ENCODE measurements around the gene KATNB1.
A peak's percentile ranks its signal among the peaks of the same experiment; 100 is the strongest.

The KATNB1 gene

GRCh38 chr16:57761957-57762356, 26.4 kb downstream of the KATNB1 start:
- Histone ChIP-seq H3K27ac (no peak overlapping the region), H3K4me3 (ENCODE audit: low read depth, low read length) (no peak overlapping the region), H3K9me3 (ENCODE audit: severe bottlenecking) (no peaks in the 10 kb centered on the region), H3K36me3 (peaks cover 13% of the 10 kb centered on the region; the same call in 1 of the 2 replicates), H3K27me3 (ENCODE audit: insufficient read depth, low read depth, severe bottlenecking) (no peaks in the 10 kb centered on the region)
- no peak for DNase-seq
- TF ChIP-seq CTCF (IDR thresholded peaks at IDR 0.05; ENCODE audit: low read depth, low read length), result no peak

GRCh38 chr16:57762365-57763040, 26.9 kb downstream of the KATNB1 start:
- Histone ChIP-seq H3K36me3 (peaks cover 11% of the 10 kb centered on the region; the same call in 1 of the 2 replicates), H3K27ac (no peak overlapping the region), H3K27me3 (ENCODE audit: insufficient read depth, low read depth, severe bottlenecking) (no peaks in the 10 kb centered on the region), H3K9me3 (ENCODE audit: severe bottlenecking) (no peaks in the 10 kb centered on the region), H3K4me3 (ENCODE audit: low read depth, low read length) (no peak overlapping the region)
- no peak for DNase-seq
- no peak for TF ChIP-seq CTCF (IDR thresholded peaks at IDR 0.05; ENCODE audit: low read depth, low read length)

DNA sequence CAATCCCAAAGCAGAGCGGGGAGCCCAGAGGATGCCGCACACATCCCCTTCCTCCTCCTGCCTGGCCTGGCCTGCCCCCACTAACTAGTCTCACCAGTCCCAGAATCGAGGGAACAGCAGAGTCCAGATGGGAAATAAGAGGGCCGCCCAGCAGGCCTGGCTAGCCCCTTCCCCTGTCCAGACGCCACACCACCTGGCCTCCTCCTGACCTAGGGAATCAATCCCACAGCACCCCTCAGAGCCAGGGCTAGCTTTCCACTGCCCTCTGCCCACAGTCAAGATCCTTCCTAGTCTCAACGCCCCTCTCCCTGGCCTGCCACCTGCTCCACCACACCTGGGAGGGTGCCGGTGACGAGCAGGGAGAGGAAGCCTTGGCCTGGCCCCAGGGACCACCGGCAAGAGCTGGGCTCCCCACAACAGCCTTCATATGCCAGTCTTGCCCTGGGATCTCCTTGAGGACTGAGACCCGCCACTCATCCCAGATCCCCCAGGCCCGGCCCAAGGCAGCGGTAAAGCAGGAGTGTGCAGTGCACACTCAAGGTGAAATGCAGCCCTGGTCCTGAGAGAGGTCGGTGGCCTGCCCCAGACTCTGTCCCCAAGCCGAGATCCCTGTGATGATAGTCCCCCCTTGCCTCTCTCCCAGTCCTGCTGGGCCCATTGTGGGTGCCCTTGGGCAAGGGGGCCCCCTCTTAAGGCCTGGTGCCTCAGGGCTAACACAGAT, 27.9 kb downstream of the KATNB1 start:
- H3K27me3 ChIP-seq (ENCODE audit: insufficient read depth, low read depth, severe bottlenecking), result no peaks in the 10 kb centered on the region
- H3K27ac ChIP-seq, result no peak overlapping the region
- H3K9me3 ChIP-seq (ENCODE audit: severe bottlenecking), result no peaks in the 10 kb centered on the region
- H3K36me3 ChIP-seq, result peaks cover 8% of the 10 kb centered on the region; the same call in 1 of the 2 replicates
- DNase-seq, result no peak
- TF ChIP-seq CTCF (IDR thresholded peaks at IDR 0.05; ENCODE audit: low read depth, low read length), result no peak
- H3K4me3 ChIP-seq (ENCODE audit: low read depth, low read length), result no peak overlapping the region

DNA sequence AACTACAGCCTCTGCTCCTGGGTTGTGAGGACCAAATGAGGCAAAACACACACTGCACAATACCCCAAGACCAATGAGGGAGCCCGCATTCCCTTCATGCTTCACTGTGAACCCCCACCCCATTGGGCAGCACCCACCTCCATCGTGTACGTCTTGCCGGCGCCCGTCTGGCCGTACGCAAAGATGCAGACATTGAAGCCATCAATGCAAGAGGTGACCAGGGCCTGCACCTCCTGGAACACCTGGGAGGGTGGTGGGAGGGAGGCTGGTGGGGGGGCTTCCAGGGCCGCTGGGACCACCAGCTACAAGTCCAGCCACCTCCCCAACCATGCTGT, 28.4 kb downstream of the KATNB1 start:
- DNase-seq, result no peak
- TF ChIP-seq CTCF (IDR thresholded peaks at IDR 0.05; ENCODE audit: low read depth, low read length), result no peak
- H3K27ac ChIP-seq, result no peak overlapping the region
- H3K9me3 ChIP-seq (ENCODE audit: severe bottlenecking), result no peaks in the 10 kb centered on the region
- no peak overlapping the region for H3K4me3 ChIP-seq (ENCODE audit: low read depth, low read length)
- no peaks in the 10 kb centered on the region for H3K27me3 ChIP-seq (ENCODE audit: insufficient read depth, low read depth, severe bottlenecking)
- H3K36me3 ChIP-seq, result peaks cover 5% of the 10 kb centered on the region; the same call in 1 of the 2 replicates

GRCh38 chr16:57764341-57765159, 29.0 kb downstream of the KATNB1 start:
- no peaks in the 10 kb centered on the region for H3K9me3 ChIP-seq (ENCODE audit: severe bottlenecking)
- H3K4me3 ChIP-seq (ENCODE audit: low read depth, low read length), result no peak overlapping the region
- no peak overlapping the region for H3K27ac ChIP-seq
- H3K36me3 ChIP-seq, result peaks cover 2% of the 10 kb centered on the region; the same call in 1 of the 2 replicates
- no peaks in the 10 kb centered on the region for H3K27me3 ChIP-seq (ENCODE audit: insufficient read depth, low read depth, severe bottlenecking)
- no peak for TF ChIP-seq CTCF (IDR thresholded peaks at IDR 0.05; ENCODE audit: low read depth, low read length)
- DNase-seq, result peak; percentile 56
